GM18907 (cell line): ENCODE results near the gene TMEM51.

ENCODE experiments used
- ATAC-seq: cut with Tn5 transposase; IDR thresholded peaks from one replicate; pipeline ENCODE4 v1.9.1; 2021; ENCODE audit warnings: mild to moderate bottlenecking, moderate library complexity; ENCODE audit not compliant: unreplicated experiment

The TMEM51 gene

DNA sequence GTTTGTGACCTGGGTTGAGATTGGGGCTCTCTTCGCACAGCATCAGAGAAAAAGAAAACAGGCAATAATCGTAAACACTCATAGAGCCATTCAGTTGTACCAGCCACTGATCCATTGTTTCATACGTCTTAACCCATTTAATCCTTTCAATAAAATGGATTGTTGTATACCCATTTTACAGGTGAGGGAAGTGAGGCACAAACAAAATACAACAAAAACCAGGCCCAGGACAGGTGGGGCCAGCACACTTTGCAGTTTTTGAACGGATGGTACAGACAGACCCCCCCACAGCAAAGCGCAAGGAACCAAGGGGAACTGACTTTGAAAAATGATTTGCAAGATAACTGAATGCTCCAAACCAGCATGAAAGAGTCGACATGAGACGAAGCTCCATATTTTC lies 89.2 kb downstream of the TMEM51 start:
- ATAC-seq: no peak

DNA sequence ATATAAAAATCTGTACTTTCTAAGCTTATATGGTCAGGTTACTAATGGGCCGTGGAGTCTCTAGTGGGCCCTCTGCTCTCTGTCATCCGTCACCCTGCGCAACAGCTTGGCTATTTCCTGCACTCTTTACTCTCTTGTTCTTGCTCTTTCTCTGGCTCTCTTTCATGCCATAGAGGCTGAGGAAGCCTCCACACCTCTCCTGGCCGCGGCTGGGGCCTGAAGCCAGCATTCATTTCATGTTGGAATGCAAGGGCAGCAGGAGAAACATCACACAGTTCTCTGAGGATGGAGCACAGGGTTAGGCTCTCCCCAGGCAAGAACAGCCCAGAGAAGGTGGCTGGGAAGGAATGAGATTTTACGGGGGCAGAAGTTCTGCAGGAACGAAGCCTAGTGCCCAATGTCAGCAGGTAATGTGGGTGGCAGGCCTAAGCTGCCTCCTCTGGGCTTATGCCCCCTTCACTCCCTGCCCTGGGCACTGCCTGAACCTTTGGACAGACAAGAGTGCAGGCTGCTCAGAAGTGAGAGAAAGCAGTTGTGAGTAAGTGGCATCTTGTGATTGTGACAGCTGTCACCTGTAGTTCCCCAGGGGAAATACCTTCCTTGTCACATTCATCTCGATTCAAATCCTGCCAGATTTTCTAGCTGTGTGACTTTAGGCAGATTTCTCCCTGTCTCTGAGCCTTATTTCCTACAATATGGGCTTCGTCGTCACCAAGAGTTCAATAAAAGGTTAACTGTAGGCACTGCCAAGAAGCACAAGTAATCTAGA lies 89.9 kb downstream of the TMEM51 start:
- no peak for ATAC-seq

DNA sequence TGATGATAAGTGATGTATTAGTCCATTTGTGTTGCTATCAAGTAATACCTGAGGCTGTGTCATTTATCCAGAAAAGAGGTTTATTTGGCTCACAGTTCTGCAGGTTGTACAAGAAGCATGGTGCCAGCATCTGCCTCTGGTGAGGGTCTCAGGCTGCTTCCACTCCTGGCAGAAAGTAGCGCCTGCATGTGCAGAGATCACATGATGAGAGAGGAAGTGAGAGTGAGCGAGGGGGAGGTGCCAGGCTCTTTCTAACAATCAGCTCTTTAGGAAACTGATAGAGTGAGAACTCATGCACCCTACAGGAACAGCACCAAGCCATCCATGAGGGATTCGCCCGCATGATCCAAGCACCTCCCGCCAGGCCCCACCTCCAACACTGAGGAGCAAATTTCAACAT lies 91.3 kb downstream of the TMEM51 start:
- no peak for ATAC-seq

DNA sequence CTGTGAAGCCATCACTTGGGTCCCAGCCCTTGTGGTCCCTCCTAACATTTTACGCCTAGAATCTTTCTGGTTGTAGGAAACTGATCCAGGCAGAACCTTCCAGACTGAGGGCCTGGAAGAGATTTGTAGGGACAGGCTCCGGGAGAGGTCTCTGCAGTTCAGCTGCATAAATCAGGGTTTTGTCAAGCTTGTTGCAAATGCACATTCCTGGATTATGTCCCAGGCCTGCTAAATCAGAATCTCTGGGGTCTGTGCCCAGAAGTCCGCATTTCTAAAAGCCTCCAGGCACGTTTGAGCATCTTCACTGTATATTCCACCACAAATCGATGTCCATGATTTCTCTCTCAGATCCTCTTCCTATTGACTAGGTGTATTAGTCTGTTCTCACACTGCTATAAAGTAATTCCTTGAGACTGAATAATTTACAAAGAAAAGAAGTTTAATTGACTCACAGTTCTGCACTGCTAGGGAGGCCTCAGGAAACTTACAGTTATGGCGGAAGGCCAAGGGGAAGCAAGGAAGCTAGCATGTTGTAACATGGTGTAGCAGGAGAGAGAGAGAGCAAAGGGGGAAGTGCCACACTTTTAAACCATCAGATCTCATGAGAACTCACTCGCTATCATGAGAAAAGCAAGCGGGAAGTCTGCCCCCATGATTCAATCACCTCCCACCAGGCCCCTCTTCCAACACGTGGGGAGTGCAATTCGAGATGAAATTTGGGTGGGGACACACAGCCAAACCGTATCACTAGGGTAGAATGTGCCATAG lies 92.2 kb downstream of the TMEM51 start:
- no peak for ATAC-seq

DNA sequence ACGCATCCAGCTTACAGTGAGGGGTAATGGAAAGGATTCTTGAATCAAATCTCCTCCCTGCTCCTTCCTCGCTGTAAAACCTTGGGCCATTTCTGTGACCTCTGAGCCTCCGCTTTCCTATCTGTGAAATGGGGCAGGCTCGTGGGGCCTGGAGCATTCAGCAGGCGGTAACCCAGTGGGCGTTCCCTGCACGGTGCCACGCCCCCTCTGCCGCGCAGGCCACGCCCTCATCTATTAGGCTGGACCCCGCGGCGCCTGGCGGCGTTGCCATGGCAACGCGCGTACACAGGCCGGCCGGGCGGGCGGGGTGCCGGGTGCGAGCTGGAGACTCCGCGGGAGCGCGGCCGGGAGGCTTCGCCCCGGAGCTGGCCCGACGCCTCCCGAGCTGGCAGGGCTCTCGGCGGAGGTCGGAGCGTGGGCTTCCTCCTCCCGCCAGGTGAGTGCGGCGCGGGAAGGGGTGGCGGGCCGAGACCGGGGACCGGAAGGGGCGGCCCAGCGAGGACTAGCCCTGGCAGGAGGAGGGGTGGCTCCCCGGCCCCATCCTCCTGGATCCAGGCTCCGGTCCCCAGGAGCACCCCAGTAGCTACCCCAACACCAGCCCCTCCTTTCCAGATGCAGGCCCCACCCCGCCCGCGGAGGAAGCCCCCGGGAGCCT lies 93.5 kb downstream of the TMEM51 start, which contains the start of gene FHAD1:
FHAD1 (plus strand) TSS at position 264 of the 655 bp plus-strand sequence. CDS start 4,562 bp downstream, outside the sequence.
- no peak for ATAC-seq

DNA sequence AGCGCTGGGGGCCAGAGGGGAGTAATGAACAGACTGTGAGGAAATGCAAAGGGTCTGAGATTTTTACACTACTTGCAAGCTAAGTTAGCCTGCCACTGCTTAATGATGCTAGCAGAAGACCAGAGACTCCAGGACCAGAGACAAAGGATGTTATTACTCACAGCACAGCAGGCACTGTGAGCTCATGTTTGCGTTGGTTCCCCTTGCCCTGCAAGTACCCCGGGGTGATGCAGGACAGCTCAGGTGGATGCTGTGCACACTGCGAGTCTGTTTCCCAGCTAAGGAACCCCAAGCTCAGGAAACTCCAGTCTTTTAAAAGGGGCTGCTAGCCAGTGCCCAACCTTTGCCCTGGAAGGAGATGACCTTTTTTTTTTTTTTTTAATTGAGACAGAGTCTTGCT lies 94.7 kb downstream of the TMEM51 start:
- ATAC-seq: no peak

DNA sequence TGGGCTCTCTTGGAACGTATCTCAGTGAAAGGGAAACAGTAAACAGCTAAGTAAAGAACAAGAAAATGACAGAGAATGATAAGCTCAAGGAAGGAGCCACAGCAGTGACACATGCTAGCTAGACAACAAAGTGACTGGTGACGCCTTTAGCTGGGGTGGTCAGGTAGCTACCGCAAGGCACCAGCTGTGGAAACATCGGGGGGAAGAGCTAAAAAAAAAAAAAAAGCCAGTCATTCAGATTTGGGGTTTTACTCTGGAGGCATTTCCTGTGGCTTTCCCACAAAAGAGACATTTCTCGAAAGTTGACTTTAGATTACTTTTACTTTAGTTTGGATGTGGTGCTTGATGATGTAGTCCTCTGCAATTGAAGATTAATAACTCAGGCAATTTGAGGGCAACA lies 95.5 kb downstream of the TMEM51 start:
- no peak for ATAC-seq

DNA sequence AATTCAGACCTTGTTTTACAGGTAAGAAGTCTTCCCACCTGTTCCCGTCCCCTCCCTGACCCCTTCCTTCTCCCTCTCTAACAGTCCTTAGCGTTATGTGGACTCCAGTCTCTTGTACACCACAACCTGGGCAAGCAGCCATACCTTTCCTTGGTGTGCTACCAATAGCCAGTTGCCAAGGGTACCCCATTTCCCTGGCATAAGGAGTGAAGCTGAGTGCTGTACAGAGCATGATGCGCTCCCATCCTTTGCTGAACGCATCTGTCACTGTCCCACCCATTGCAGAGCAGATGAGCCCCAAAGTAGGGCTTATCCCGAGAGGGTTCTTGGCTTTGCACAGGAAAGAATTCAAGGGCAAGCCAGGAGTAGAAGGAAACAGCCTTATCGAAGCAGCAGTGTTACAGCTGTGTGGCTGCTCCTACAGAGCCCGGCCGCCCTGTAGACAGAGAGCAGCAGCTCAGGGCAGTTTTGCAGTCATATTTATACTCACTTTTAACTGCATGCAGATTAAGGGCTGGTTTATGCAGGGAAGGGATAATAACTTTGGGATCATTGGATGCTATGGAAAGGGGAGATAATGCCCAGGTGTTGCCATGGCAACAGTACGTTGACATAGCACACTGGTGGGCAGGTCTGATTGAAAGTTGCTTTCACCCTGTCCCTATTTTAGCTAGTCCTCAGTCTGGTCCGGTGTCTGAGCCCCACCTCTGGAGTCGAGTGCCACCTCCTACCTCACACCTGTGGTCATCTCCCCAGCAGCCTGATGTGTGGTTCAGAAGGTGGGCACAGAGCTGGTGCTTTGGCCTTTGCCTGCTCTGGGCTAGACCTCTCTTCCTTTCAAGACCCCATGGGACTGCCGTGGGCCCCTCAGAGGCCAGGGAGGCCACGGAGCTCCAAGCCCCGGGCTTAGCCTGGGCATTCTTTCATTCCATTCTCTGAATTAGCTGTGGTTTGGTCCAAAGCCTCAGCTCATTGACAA lies 98.6 kb downstream of the TMEM51 start:
- no peak for ATAC-seq

DNA sequence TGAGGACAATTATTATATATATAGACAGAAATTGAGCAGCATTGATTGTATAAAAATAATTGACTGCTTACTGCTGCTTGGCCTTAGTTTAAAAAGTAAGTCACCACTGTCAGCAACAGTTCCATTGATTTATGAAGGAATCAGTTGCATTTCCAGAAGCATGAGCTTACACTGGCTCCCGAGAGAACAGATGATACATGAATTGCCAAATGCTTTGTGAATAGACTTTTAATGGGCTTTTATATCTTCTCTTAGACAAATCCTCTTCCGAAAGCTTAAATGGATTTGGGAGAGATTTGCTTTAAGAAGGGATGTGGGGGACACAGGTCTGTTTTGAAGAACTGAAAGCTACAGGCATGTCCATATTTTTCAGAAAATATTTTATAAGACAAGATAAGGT lies 101.0 kb downstream of the TMEM51 start:
- no peak for ATAC-seq

DNA sequence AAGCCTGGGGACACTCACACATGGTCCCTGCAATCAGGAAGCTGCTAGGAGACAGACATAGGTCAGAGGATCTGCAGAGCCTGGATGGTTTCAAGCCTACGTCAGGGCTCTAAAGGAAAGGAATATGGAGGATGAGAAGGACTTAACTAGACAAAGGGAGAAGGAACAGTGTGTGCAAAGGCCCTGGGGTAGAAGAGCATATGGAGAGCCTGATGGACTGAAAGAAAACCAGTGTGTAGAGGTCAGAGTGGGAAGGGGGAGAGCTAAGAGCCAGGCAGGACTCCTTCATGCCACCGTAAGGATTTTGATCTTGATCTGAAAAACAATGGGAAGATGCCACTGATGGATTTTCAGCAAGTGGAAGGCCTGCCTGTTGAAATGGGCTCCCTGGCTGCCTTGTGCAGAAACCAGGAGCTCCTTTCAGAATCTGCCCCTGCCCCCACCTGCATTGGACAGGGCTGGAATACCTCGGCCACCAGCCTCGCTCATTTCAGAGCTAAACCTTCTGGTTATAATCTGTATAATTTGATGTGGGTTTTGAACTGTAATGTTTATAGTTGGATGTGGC lies 102.1 kb downstream of the TMEM51 start:
- no peak for ATAC-seq

DNA sequence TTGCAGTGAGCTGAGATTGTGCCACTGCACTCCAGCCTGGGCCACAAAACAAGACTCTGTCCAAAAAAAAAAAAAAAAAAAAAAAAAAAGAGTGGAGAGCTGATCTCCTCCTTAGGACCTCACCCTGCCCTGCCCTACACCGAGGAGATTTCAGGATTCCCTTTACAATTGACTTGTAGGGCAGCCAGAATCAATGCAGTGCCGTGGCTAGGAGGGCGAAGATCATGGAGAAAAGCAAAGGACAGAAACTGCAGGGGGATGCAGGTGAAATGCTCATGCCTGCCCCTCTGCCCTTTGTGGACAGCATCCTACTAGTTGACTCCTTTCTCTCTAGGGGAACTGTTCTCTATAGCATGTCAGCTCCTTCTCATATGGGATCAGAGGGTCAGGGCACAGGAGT lies 103.0 kb downstream of the TMEM51 start:
- no peak for ATAC-seq

DNA sequence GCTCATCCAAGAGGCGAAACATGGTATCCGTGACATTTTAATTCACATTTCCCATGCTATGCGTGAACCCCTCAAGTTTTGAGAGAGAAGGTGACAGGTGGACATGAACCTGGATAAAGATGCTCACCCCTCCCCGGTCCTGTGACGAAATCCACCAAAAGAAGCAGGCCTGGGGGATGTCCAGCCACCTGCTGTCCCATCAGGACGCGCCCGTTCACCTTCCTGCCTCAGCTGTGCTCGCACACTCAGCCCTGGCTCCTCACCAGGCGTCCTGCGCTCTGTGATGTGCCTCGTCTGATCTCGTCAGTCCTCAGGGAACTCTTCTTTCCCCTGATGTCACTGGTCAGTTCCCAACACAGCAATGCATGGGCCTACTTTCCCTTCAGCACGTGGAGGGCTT lies 103.8 kb downstream of the TMEM51 start:
- ATAC-seq: no peak

DNA sequence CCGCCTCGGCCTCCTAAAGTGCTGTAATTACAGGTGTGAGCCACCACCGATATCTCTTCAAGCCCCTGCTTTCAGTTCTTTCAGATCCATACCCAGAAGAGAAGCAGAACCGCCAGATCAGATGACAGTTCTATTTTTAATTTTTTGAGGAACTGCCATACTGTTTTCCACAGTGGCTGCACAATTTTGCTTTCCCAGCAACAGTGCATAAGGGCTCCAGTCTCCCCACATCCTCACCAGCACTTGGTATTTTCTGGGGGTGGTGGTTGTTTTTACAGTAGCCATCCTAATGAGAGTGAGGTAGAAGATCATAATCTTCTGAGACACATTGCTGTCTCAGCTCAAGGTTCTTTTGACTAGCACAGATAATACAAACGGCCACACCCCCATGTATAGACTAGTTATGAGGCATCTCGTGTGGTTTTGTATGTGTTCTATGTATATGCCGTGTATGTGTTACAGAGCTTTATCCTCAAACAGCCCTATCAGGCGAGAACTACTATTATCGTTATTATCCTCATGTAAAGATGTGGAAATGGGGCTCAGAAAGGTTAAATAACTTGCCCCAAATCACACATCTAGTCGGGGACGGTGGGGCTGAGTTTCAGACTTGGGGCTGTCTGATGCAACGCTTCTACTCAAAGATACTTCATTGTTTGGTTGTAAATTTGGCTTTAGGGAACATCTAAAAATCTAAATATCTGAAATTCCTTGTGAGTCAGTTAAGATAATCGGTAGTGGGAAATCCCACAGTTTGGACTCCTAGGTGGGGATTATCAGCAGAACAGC lies 105.5 kb downstream of the TMEM51 start:
- no peak for ATAC-seq

DNA sequence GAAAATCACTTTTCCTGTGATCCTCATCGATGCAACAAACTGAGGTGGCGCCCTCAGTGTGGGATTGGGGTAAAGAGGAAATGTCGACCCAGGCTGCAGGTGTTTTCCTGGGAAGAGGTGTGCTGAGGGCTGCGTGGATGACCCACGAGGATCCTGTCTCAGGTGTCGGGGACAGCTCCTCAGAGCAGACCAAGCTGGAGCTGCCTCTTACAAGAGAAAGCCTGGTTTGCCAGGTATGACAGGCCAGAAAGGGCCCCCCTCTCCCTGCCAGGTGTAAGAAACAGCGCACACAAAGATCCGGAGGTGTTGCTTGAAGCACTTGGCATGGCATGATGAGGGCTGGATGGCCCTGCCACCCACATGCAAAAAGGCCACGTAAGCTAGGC lies 106.1 kb downstream of the TMEM51 start:
- ATAC-seq: no peak

DNA sequence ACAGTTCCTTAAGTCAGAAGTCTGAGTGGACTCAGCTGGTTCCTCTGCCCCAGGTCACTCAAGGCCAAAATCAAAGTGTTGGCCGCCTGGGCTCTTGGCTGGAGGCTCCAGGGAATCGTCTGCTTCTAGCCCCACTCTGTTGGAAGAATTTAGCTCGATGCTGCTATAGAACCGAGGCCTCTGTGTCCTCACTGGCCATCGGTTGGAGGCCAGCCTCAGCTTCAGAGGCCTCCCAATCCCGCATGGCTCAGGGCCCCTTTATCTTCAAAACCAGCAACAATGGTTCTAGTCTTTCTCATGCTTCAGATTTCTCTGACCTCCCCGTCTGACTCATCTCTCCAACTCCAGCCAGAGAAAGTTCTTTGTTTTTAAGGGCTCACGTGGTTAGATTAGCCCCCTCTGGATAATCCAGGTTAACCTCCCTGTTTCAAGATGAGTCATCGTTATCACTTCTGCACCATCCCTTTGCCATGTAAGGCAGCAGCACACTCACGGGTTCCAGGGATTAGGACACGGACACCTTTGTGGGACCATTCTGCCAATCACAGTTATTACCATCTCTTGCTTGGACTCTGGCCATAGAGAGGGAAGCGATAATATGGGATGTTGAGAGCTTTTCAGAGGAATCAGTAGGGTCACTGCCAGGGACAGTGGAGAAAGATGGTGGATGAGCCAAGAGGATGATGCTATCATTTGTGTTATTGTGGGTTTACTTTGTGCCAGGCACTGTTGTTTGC lies 107.0 kb downstream of the TMEM51 start:
- no peak for ATAC-seq

DNA sequence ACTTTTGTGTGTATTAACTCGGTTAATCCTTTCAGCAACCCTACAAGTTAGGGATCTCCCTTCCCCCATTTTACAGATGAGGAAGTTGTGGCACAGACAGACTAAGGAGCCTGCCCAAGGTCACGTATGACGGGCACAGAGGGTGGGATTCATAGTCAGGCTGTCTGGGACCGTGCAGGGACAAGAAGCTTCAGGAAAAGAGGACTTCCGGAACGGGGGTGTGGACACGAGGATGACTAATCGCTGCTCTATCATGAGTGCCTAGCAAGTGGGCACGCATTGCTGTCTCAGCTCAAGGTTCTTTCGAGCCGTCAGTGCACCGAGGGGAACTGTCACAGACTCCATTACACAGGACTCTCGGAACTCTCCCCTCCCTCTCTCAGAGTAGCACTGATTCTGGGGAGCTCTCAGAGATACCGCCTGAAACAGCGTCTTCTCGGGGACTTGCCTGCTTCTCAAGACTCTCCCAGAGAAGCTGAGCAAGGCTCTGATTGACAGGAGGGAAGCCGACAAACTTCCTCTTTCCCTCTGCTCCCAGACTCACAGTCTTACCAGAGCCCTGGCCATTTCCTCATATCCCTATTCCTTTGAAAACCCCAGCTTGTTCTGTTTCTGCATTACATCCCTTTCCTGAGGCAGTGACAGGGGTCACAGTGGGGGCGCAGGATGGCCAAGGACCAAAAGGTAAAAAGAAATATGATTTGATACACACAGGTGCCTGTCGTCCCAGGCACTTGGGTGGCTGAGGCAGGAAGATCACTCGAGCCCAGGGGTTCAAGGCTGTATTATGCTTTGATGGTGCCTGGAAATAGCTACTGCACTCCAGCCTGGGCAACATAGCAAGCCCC lies 107.8 kb downstream of the TMEM51 start:
- peak; percentile 52 for ATAC-seq

DNA sequence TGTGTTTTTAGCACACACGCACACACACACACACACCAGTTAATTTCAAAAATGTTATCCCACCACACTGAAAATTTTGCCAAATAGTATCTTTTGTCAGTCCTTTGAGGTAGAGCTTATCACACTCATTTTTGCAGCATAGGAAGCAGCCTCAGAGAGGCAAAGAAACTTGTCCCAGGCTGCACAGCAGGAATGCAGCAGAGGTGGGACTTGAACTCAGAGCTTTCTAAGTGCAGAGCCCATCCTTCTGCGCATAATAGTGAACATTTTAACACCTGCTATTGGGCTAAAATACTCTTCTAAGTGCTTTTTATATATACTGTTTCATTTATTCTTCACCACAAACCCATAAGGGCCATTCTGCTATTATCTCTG lies 108.4 kb downstream of the TMEM51 start:
- no peak for ATAC-seq

DNA sequence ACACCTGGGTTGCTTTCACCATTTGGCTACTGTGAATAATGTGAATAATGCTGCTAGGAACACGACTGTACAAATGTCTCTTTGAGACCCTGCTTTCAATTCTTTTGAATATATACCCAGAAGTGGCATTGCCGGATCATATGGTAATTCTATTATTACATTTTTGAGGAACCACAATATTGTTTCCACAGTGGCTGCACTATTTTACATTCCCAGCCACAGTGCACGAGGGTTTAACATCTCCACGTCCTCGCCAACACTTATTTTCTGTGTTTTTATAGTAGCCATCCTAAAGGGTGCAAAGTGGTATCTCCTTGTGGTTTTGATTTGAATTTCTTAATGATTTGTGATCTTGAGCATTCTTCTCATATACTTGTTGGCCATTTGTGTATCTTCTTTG lies 109.2 kb downstream of the TMEM51 start:
- no peak for ATAC-seq
